Endothelial cell of umbilical vein (primary cell): ENCODE results near the gene KRT12. TPM values are rescaled to one million over a fixed set of nuclear protein-coding genes. Genes with fewer than 3 reads are reported as not detected.
A peak's percentile ranks its signal among the peaks of the same experiment; 100 is the strongest.

ENCODE experiments used
- BruUV-seq: library from RNA; stranded (reverse); fragments of 400-500 nt; replicated peaks from 2 replicates; lab custom pipeline; 2021; lab: Mats Ljungman, UMichigan
- CTCF ChIA-PET: fragments of 300-600, 350-600 bp; sonication (Branson Sonifier 250); formaldehyde crosslinking; loops from one replicate; lab custom pipeline; 2021; ENCODE audit warnings: antibody characterized with exemption, inconsistent platforms; lab: Charles Lee
- POLR2A ChIA-PET: fragments of 300-600, 350-600 bp; sonication (Branson Sonifier 250); formaldehyde crosslinking; loops from one replicate; lab custom pipeline; 2021; ENCODE audit warnings: antibody characterized with exemption, inconsistent platforms; lab: Charles Lee
- DNase-seq: peaks from one replicate; pipeline ENCODE4 v3.0.0-alpha.2; 2011; ENCODE audit warnings: low read depth, low spot score
- FAIRE-seq: peaks from 2 replicates; lab custom pipeline; 2011; peaks lifted over from hg19 to GRCh38; lab: Jason Lieb, UNC
- H2AFZ ChIP-seq: 2 replicates; pipeline ENCODE4 v1.6.0; 2012; ENCODE audit warnings: low read depth, low read length, control low read depth, inconsistent platforms
- H3K27ac ChIP-seq: 2 replicates; pipeline ENCODE4 v1.5.1; 2011; ENCODE audit warnings: low read depth, mild to moderate bottlenecking, control low read depth, low read length, moderate library complexity; ENCODE audit not compliant: insufficient read depth
- H3K27me3 ChIP-seq, 2 experiments: 2 replicates each; pipeline versions ENCODE4 v1.6.0 to v1.6.1; 2011; ENCODE audit warnings: low read length in 2 of 2, mixed read lengths in 1 of 2; ENCODE audit not compliant: control insufficient read depth in 2 of 2, insufficient read depth in 2 of 2
- H3K36me3 ChIP-seq, 2 experiments: 2 replicates in 1 of 2; 3 replicates in 1 of 2; pipeline ENCODE4 v1.5.1; 2011; ENCODE audit warnings: low read length in 2 of 2, mild to moderate bottlenecking in 1 of 2, moderate library complexity in 1 of 2; ENCODE audit not compliant: control insufficient read depth in 2 of 2, insufficient read depth in 2 of 2; ENCODE audit errors: extremely low read depth in 1 of 2
- H3K4me1 ChIP-seq: 3 replicates; pipeline ENCODE4 v1.5.1; 2011; ENCODE audit warnings: mild to moderate bottlenecking, low read length; ENCODE audit not compliant: control insufficient read depth, insufficient read depth; ENCODE audit errors: extremely low read depth
- H3K4me2 ChIP-seq: 2 replicates; pipeline ENCODE4 v1.6.1; 2011; ENCODE audit warnings: low read length, control low read depth, mixed read lengths; ENCODE audit not compliant: insufficient read depth
- H3K4me3 ChIP-seq, 3 experiments: fragments of 200-600 bp in 1 of 3; sonication (generic), shearing (Covaris generic) in 1 of 3; replicated peaks in 1 of 3; 2 replicates each; pipeline ENCODE4 v1.5.1; 2011 to 2016; ENCODE audit warnings: control low read depth in 3 of 3, low read length in 3 of 3, mild to moderate bottlenecking in 2 of 3, inconsistent platforms in 1 of 3, low read depth in 1 of 3, moderate library complexity in 1 of 3; ENCODE audit not compliant: insufficient read depth in 1 of 3
- H3K79me2 ChIP-seq: 2 replicates; pipeline ENCODE4 v1.6.0; 2012; ENCODE audit warnings: low read length, inconsistent platforms; ENCODE audit not compliant: control insufficient read depth, insufficient read depth
- H3K9ac ChIP-seq: replicated peaks from 2 replicates; pipeline ENCODE3; 2011; ENCODE audit warnings: low read length, control low read depth; ENCODE audit not compliant: insufficient read depth; ENCODE audit errors: extremely low read depth
- H3K9me1 ChIP-seq: replicated peaks from 3 replicates; pipeline ENCODE4 v1.6.0; 2011; ENCODE audit warnings: mild to moderate bottlenecking, low read length; ENCODE audit not compliant: control insufficient read depth, insufficient read depth; ENCODE audit errors: extremely low read depth
- H3K9me3 ChIP-seq: replicated peaks from 2 replicates; pipeline ENCODE4 v1.5.1; 2012; ENCODE audit warnings: low read length, inconsistent platforms; ENCODE audit not compliant: control insufficient read depth, insufficient read depth
- H4K20me1 ChIP-seq: replicated peaks from 2 replicates; pipeline ENCODE3; 2011; ENCODE audit warnings: mild to moderate bottlenecking, low read length; ENCODE audit not compliant: control insufficient read depth, insufficient read depth; ENCODE audit errors: extremely low read depth
- EZH2 ChIP-seq: IDR thresholded peaks from 2 replicates; pipeline ENCODE4 v1.6.1; 2012; ENCODE audit warnings: borderline replicate concordance, low read depth, mild to moderate bottlenecking, moderate library complexity, low read length, inconsistent platforms; ENCODE audit not compliant: severe bottlenecking
- FOS ChIP-seq: IDR thresholded peaks from 2 replicates; pipeline ENCODE4 v1.6.1; 2011; ENCODE audit warnings: mild to moderate bottlenecking, low read length, moderate library complexity, borderline replicate concordance; ENCODE audit not compliant: insufficient read depth
- JUN ChIP-seq: IDR thresholded peaks from 2 replicates; pipeline ENCODE4 v1.6.1; 2011; ENCODE audit warnings: borderline replicate concordance, low read depth; ENCODE audit not compliant: insufficient read length, insufficient read depth
- MYC ChIP-seq: IDR thresholded peaks from one replicate; pipeline ENCODE4 v1.6.1; 2011; ENCODE audit warnings: mild to moderate bottlenecking, low read depth, low read length
- POLR2A ChIP-seq: IDR thresholded peaks from 2 replicates; pipeline ENCODE4 v1.6.1; 2012; ENCODE audit warnings: low read depth, mild to moderate bottlenecking, control low read depth, low read length
- dilution Hi-C: fragments of 300-500 bp; cut with MboI; formaldehyde crosslinking; loops from one replicate; pipeline ENCODE4 v1.15.0; 2019; ENCODE audit warnings: low sequenced_read_pairs; ENCODE audit not compliant: extremely low pct_ligation_motif_present
- intact Hi-C: fragments of 100-400 bp; cut with micrococcal nuclease; formaldehyde crosslinking; loops from one replicate; pipeline ENCODE4 v1.10.0; 2022
- polyA plus RNA-seq, 4 experiments: library from polyadenylated mRNA; depleted of rRNA in 3 of 4; stranded (reverse) in 3 of 4; unstranded in 1 of 4; fragments of >200 nt; gene quantifications; 2 replicates each; pipeline versions ENCODE4 v1.2.1 to v1.2.3, GENCODE V29; 2011 to 2012; ENCODE audit warnings: missing spikeins in 1 of 4
- total RNA-seq: library from RNA; stranded (reverse); gene quantifications from 2 replicates; pipeline ENCODE4 v1.2.3, GENCODE V29; 2021
- TF ChIP-seq, protein P1 (sequence below), 2 donors: IDR thresholded peaks; 1 replicate in 1 of 2; 2 replicates in 1 of 2; pipeline ENCODE4 v1.5.1; 2011; ENCODE audit warnings: low read length in 2 of 2, mild to moderate bottlenecking in 2 of 2, moderate library complexity in 2 of 2, control low read depth in 1 of 2, inconsistent platforms in 1 of 2, low read depth in 1 of 2; ENCODE audit not compliant: insufficient read depth in 1 of 2; ENCODE audit errors: extremely low read depth in 1 of 2

KRT12 gene
- total and polyA plus RNA-seq, 2 donors (not counting 3 experiments of a cell fraction or from before 2014, with no cell fraction given) = not detected

DNA sequence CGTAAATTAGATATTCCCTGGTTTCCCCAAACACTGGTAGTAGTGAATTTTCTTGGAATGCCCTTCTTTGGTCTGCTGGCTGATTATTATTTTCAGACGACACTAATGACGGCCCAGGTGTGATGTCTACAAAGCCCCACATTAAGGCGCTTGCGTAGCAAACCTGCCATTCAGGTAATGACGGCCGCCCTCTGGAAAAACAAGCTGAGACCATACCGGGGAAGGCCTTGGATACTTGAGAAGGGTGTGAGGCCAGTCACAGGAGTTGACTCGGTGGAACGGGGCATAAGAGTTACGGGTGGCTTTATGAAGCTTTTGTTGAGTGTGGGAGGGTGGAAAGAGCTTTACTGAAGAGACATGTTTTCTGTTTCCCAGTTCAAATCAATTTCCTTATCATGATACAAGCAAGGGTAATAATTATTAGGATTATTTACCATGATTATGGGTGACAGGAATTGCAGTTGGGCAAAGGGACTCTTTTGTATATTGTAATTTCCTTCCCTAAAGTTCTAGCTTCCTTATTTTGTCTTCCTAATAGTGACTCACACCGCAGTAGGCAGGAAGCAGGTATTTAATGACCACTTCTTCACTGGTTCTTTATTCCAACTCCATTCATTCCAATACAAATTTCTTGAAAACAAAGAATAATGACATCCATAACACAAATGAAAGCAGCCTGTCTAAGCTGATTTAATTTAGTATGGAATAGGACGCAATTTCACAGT, 45.6 kb upstream of the KRT12 start:
- Histone ChIP-seq H4K20me1 (no peaks in the 10 kb centered on the region), H3K36me3 (no peaks in the 10 kb centered on the region), H2AFZ (no peak overlapping the region), H3K9me3 (no peaks in the 10 kb centered on the region), H3K4me3 (no peak overlapping the region), H3K4me2 (peak overlapping the region; percentile 19), H3K79me2 (no peaks in the 10 kb centered on the region), H3K9ac (no peak overlapping the region), H3K4me1 (peaks cover 13% of the 10 kb centered on the region), H3K27me3 (no peaks in the 10 kb centered on the region), H3K27ac (no peak overlapping the region), H3K9me1 (no peaks in the 10 kb centered on the region)
- dilution Hi-C loops = no loop called here
- intact Hi-C loops = no loop called here
- no TSS peak for BruUV-seq
- ChIA-PET POLR2A (no interaction called here), CTCF (interaction anchor here (0.7 to 3.2 kb wide), 10 partner anchors 9 to 753 kb away, joined by 3 to 16 read pairs (median 6); no protein-coding TSS in a partner anchor)
- peak; percentile 75 for TF ChIP-seq FOS
- TF ChIP-seq MYC = no peak
- TF ChIP-seq POLR2A = no peak
- peak; percentile 47 for TF ChIP-seq JUN
- TF ChIP-seq, protein P1, sequence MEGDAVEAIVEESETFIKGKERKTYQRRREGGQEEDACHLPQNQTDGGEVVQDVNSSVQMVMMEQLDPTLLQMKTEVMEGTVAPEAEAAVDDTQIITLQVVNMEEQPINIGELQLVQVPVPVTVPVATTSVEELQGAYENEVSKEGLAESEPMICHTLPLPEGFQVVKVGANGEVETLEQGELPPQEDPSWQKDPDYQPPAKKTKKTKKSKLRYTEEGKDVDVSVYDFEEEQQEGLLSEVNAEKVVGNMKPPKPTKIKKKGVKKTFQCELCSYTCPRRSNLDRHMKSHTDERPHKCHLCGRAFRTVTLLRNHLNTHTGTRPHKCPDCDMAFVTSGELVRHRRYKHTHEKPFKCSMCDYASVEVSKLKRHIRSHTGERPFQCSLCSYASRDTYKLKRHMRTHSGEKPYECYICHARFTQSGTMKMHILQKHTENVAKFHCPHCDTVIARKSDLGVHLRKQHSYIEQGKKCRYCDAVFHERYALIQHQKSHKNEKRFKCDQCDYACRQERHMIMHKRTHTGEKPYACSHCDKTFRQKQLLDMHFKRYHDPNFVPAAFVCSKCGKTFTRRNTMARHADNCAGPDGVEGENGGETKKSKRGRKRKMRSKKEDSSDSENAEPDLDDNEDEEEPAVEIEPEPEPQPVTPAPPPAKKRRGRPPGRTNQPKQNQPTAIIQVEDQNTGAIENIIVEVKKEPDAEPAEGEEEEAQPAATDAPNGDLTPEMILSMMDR (IDR thresholded peaks at IDR 0.05; ENCODE audit: extremely low read depth in 1 of 2, insufficient read depth in 1 of 2, low read depth in 1 of 2, low read length in 2 of 2) = no peak
- TF ChIP-seq EZH2 = no peak
- FAIRE-seq (peak; percentile 52), DNase-seq (peak; percentile 34)
